HCT116 (cell line): ENCODE results near the gene ARL15. TPM values are rescaled to one million over a fixed set of nuclear protein-coding genes. Genes with fewer than 3 reads are reported as not detected.

Source experiments
- ATAC-seq: fragments of 200-7000 bp; cut with Tn5 transposase; 2 replicates; pipeline ENCODE4 v1.9.1; 2020; ENCODE audit warnings: mild to moderate bottlenecking, moderate library complexity
- BruUV-seq: library from RNA; stranded (reverse); fragments of 400-500 nt; replicated peaks from 2 replicates; lab custom pipeline; 2021; lab: Mats Ljungman, UMichigan
- CTCF ChIA-PET: fragments of 300-600 bp; sonication (Branson Sonifier 250); formaldehyde crosslinking; loops from one replicate; lab custom pipeline; 2021; ENCODE audit warnings: antibody characterized with exemption; lab: Charles Lee
- POLR2A ChIA-PET: fragments of 300-600, 350-600 bp; sonication (Branson Sonifier 250); formaldehyde crosslinking; loops from one replicate; lab custom pipeline; 2021; ENCODE audit warnings: antibody characterized with exemption; lab: Charles Lee
- RAD21 ChIA-PET, 2 experiments: fragments of 300-600 bp; sonication (Branson Sonifier 250); formaldehyde crosslinking; loops; one replicate each; lab custom pipeline; 2023; ENCODE audit warnings: low total read pairs in 2 of 2; ENCODE audit not compliant: uncharacterized antibody in 2 of 2, unreplicated experiment in 2 of 2, low non-redundant PET in 1 of 2; lab: Charles Lee
- DNase-seq: peaks from one replicate; pipeline ENCODE4 v3.0.0-alpha.2; 2010; ENCODE audit warnings: low read depth, low spot score
- H2AFZ ChIP-seq: fragments of 200-600 bp; shearing (Covaris generic), sonication (generic); 2 replicates; pipeline ENCODE4 v1.6.1; 2017; ENCODE audit warnings: low read depth, mixed run types, mixed read lengths, antibody characterized with exemption, low read length; ENCODE audit not compliant: poor library complexity, severe bottlenecking
- H3K27ac ChIP-seq: 2 replicates; pipeline ENCODE4 v1.5.1; 2012; ENCODE audit warnings: low read depth, low read length
- H3K27me3 ChIP-seq: fragments of 200-600 bp; sonication (generic); 2 replicates; pipeline ENCODE4 v1.6.1; 2016; ENCODE audit warnings: mixed run types, low read length, mixed read lengths; ENCODE audit not compliant: insufficient read depth
- H3K36me3 ChIP-seq, 2 experiments: fragments of 200-500 bp in 1 of 2; fragments of 200-600 bp in 1 of 2; sonication (Bioruptor generic) in 1 of 2; sonication (generic) in 1 of 2; 2 replicates each; pipeline versions ENCODE4 v1.5.1 to v1.6.1; 2014 to 2016; ENCODE audit warnings: low read length in 2 of 2, inconsistent platforms in 1 of 2, mixed read lengths in 1 of 2, mixed run types in 1 of 2; ENCODE audit not compliant: insufficient read depth in 2 of 2, control insufficient read depth in 1 of 2
- H3K4me1 ChIP-seq, 2 experiments: fragments of 200-600 bp in 1 of 2; sonication (generic) in 1 of 2; 2 replicates each; pipeline versions ENCODE4 v1.5.1 to v1.6.1; 2012 to 2017; ENCODE audit warnings: low read length in 2 of 2, inconsistent platforms in 1 of 2, mild to moderate bottlenecking in 1 of 2, mixed read lengths in 1 of 2, mixed run types in 1 of 2, moderate library complexity in 1 of 2; ENCODE audit not compliant: insufficient read depth in 2 of 2, control insufficient read depth in 1 of 2
- H3K4me2 ChIP-seq: fragments of 200-600 bp; sonication (generic); 2 replicates; pipeline ENCODE4 v1.6.1; 2017; ENCODE audit warnings: mixed run types, low read length, mixed read lengths
- H3K4me3 ChIP-seq, 2 experiments: fragments of 200-600 bp in 1 of 2; sonication (generic) in 1 of 2; replicated peaks in 1 of 2; 2 replicates each; pipeline ENCODE4 v1.5.1; 2011 to 2016; ENCODE audit warnings: low read length in 2 of 2, control low read depth in 1 of 2, low read depth in 1 of 2, mild to moderate bottlenecking in 1 of 2, mixed read lengths in 1 of 2, mixed run types in 1 of 2
- H3K79me2 ChIP-seq: fragments of 200-600 bp; sonication (generic); 2 replicates; pipeline ENCODE4 v1.6.1; 2017; ENCODE audit warnings: mild to moderate bottlenecking, mixed run types, low read length, moderate library complexity, mixed read lengths; ENCODE audit not compliant: insufficient read depth
- H3K9ac ChIP-seq: fragments of 200-600 bp; sonication (generic); 2 replicates; pipeline ENCODE4 v1.6.1; 2016; ENCODE audit warnings: low read length, mixed read lengths
- H3K9me2 ChIP-seq: fragments of 200-600 bp; sonication (generic), shearing (Covaris generic); 2 replicates; pipeline ENCODE4 v1.6.1; 2017; ENCODE audit warnings: mixed run types, mild to moderate bottlenecking, moderate library complexity; ENCODE audit not compliant: insufficient read depth
- H3K9me3 ChIP-seq, 2 experiments: fragments of 200-500 bp in 1 of 2; fragments of 200-600 bp in 1 of 2; sonication (Bioruptor generic) in 1 of 2; sonication (generic) in 1 of 2; 2 replicates each; pipeline ENCODE4 v1.6.1; 2014 to 2017; ENCODE audit warnings: low read length in 2 of 2, mixed read lengths in 2 of 2, inconsistent platforms in 1 of 2, low read depth in 1 of 2, mild to moderate bottlenecking in 1 of 2, mixed run types in 1 of 2, moderate library complexity in 1 of 2; ENCODE audit not compliant: control insufficient read depth in 1 of 2, insufficient read depth in 1 of 2
- H4K20me1 ChIP-seq: fragments of 200-600 bp; sonication (generic), shearing (Covaris generic); 2 replicates; pipeline ENCODE4 v1.6.1; 2017; ENCODE audit warnings: mixed run types, mild to moderate bottlenecking, moderate library complexity; ENCODE audit not compliant: insufficient read depth
- ATF3 ChIP-seq: IDR thresholded peaks from 2 replicates; pipeline ENCODE4 v1.6.1; 2012
- CBX3 ChIP-seq: IDR thresholded peaks from 2 replicates; pipeline ENCODE4 v1.6.1; 2012; ENCODE audit warnings: low read depth
- CEBPB ChIP-seq: IDR thresholded peaks from 2 replicates; pipeline ENCODE4 v1.6.1; 2012; ENCODE audit warnings: low read depth
- EGR1 ChIP-seq: IDR thresholded peaks from 2 replicates; pipeline ENCODE4 v1.6.1; 2012; ENCODE audit warnings: low read depth
- EZH2 ChIP-seq: fragments of 200-600 bp; sonication (generic); IDR thresholded peaks from 2 replicates; pipeline ENCODE4 v1.6.1; 2017; ENCODE audit warnings: antibody characterized with exemption, mixed run types
- EZH2phosphoT487 ChIP-seq: fragments of 200-600 bp; IDR thresholded peaks from 2 replicates; pipeline ENCODE4 v1.6.1; 2018; ENCODE audit warnings: antibody characterized with exemption, borderline replicate concordance
- FOSL1 ChIP-seq: IDR thresholded peaks from 2 replicates; pipeline ENCODE4 v1.6.1; 2012; ENCODE audit warnings: low read depth
- JUND ChIP-seq: IDR thresholded peaks from 2 replicates; pipeline ENCODE4 v1.6.1; 2012
- MAX ChIP-seq: IDR thresholded peaks from 2 replicates; pipeline ENCODE4 v1.6.1; 2012
- POLR2A ChIP-seq: IDR thresholded peaks from 2 replicates; pipeline ENCODE4 v1.7.0; 2011; ENCODE audit warnings: borderline replicate concordance; ENCODE audit not compliant: insufficient read depth, insufficient read length; ENCODE audit errors: extremely low read depth
- RAD21 ChIP-seq: IDR thresholded peaks from 2 replicates; pipeline ENCODE4 v1.6.1; 2012; ENCODE audit warnings: low read depth, mild to moderate bottlenecking
- SP1 ChIP-seq: IDR thresholded peaks from 2 replicates; pipeline ENCODE4 v1.6.1; 2012; ENCODE audit warnings: low read depth
- intact Hi-C: fragments of 100-400 bp; cut with micrococcal nuclease; formaldehyde crosslinking; loops from 2 replicates; pipeline ENCODE4 v1.10.0; 2022
- total RNA-seq: library from RNA; stranded (reverse); gene quantifications from one replicate; pipeline ENCODE4 v1.2.1, GENCODE V29; 2021; ENCODE audit not compliant: unreplicated experiment
- TF ChIP-seq, protein P1 (sequence below): IDR thresholded peaks from 2 replicates; pipeline ENCODE4 v1.6.1; 2012; ENCODE audit warnings: low read depth

Gene ARL15
- total RNA-seq, 1 experiment from 2014 or later = 15.0 TPM

- no TSS peak for BruUV-seq
- intact Hi-C loops = no loop called here
Observed at GRCh38 chr5:53929152-53929551, 381.2 kb downstream of the ARL15 start.

More at GRCh38 chr5:53929152-53929551, 381.2 kb downstream of the ARL15 start:
- H3K36me3 ChIP-seq = no peaks in the 10 kb centered on the region
- POLR2A ChIA-PET = no interaction called here
- no peaks in the 10 kb centered on the region for H3K9me3 ChIP-seq
- no peaks in the 10 kb centered on the region for H4K20me1 ChIP-seq
- no peaks in the 10 kb centered on the region for H3K9me2 ChIP-seq
- no peak for DNase-seq
- RAD21 ChIA-PET = no interaction called here
- no peak overlapping the region for H3K9ac ChIP-seq
- CTCF ChIA-PET = no interaction called here
- H3K27me3 ChIP-seq = no peaks in the 10 kb centered on the region
- ATAC-seq = no peak
- no peak overlapping the region for H3K4me3 ChIP-seq
- no peak overlapping the region for H3K4me2 ChIP-seq
- H3K27ac ChIP-seq = no peak overlapping the region
- H3K4me1 ChIP-seq = no peaks in the 10 kb centered on the region
- TF ChIP-seq FOSL1 = no peak
- TF ChIP-seq RAD21 = no peak
- TF ChIP-seq, protein P1, sequence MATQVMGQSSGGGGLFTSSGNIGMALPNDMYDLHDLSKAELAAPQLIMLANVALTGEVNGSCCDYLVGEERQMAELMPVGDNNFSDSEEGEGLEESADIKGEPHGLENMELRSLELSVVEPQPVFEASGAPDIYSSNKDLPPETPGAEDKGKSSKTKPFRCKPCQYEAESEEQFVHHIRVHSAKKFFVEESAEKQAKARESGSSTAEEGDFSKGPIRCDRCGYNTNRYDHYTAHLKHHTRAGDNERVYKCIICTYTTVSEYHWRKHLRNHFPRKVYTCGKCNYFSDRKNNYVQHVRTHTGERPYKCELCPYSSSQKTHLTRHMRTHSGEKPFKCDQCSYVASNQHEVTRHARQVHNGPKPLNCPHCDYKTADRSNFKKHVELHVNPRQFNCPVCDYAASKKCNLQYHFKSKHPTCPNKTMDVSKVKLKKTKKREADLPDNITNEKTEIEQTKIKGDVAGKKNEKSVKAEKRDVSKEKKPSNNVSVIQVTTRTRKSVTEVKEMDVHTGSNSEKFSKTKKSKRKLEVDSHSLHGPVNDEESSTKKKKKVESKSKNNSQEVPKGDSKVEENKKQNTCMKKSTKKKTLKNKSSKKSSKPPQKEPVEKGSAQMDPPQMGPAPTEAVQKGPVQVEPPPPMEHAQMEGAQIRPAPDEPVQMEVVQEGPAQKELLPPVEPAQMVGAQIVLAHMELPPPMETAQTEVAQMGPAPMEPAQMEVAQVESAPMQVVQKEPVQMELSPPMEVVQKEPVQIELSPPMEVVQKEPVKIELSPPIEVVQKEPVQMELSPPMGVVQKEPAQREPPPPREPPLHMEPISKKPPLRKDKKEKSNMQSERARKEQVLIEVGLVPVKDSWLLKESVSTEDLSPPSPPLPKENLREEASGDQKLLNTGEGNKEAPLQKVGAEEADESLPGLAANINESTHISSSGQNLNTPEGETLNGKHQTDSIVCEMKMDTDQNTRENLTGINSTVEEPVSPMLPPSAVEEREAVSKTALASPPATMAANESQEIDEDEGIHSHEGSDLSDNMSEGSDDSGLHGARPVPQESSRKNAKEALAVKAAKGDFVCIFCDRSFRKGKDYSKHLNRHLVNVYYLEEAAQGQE = no peak
- no peak for TF ChIP-seq SP1
- TF ChIP-seq EGR1 = no peak
- TF ChIP-seq ATF3 = no peak
- TF ChIP-seq CEBPB = no peak
- TF ChIP-seq JUND = no peak
- no peak for TF ChIP-seq EZH2phosphoT487
- TF ChIP-seq CBX3 = no peak
- no peak for TF ChIP-seq MAX
- no peak for TF ChIP-seq POLR2A
- TF ChIP-seq EZH2 = no peak
- TF ChIP-seq, all 23 proteins: peak for 0
- Histone ChIP-seq H2AFZ (no peak overlapping the region), H3K79me2 (no peaks in the 10 kb centered on the region)
